GM21515 (cell line): Measurements from ENCODE around the gene RNF223.
"Not testable (repeated sequence)": the region's sequence is repeated elsewhere in the genome, so short reads cannot be mapped to it uniquely, and the experiment has no call there.

Experiments used
- ATAC-seq: cut with Tn5 transposase; IDR thresholded peaks from one replicate; pipeline ENCODE4 v1.9.1; 2021; ENCODE audit not compliant: unreplicated experiment

Gene RNF223

DNA sequence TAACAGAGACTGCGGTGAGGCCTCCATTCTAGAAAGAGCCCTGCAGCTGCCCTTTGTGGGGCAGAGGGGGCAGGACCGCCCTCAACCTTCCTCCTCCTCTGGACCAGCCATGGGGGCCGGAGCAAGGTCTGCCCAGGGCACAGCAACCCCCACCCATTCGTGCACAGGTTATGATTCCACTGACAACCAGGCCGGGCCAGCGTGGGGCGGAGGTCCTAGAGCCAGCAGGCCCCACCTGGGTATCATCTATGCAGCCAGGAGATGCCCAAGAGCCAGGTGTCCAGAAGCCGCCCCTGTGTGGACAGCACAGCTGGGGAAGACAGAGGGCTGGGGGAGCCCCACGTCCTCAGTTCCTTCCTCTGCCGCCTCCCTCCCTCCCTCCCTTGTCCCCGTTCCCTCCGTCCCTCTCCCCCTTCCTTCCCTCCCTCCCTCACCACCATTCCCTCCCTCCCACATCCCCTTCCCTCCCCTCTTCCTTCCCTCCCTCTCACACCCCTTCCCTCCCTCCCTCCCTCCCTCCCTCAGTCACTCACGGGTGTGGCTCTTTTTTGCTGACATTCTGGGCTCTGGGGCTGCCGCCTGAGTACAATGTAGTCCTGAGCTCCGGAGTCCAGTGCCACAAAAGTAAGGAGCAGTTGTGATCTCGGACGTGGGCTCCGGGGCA is 12.3 kb downstream of the RNF223 start:
- no peak for ATAC-seq

DNA sequence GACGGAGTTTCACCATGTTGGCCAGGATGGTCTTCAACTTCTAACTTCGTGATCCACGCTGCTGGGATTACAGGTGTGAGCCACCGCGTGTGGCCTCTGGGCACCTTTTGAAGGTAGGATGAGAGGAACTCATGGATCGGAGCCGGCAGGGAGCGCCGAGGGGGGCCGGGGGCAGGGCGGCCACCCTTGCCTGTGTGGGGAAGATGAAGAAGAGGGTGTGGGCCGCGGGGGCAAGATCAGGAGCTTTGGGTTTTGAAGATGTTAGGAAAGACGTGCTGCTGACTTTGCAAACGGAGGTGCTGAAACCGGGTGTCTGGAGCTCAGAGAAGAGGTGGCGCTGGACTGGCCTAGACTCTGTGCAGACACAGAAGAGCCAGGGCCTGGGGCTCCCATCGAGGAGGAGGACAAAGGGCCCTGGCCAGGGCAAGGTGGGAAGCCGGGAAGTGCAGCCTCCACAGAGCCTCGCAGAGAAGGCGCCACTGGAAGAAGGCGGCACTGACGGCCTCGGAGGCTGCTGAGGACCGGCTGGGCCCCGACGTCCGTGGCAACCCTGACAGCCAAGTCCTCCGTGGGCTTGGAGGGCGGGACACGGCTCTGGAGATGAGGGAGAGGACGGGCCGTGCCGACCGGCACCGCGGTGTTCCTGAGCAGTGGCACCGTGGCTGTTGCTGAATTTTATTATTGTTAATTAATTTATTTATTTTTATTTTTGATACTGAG is 13.7 kb downstream of the RNF223 start:
- no peak for ATAC-seq

DNA sequence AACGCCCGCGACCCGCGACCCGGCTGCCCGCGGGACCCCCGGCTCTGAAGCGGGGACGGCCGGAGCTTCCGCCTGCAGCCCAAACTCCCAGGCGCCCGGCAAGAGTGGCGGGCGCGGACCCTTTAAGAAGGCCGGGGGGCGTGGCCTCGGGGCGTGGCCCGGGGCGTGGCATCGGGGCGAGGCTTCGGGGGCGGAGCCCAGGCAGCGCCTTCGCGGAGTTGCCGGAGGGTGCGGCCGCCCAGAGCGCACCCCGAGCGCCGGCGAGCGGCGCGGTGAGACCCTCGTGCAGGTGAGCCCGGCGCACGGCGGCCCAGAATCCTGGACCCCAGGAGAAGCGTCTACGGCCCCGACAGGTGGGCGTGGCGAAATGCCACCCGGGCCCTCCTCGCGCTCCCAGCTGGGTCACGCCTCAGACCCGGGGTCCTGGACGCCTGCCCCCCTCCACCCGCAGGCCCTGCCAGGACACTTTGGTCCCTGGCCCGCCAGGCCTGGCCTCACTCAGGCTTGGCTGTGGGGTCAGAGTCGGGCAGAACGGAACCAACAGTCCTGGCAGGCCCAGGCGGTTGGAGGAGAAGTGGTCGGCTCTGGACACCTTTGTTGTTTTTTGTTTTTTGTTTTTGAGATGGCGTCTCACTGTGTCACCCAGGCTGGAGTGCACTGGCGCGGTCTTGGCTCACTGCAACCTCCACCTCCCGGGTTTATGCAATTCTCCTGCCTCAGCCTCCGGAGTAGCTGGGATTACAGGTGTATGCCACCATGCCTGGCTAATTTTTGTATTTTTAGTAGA is 14.4 kb downstream of the RNF223 start:
- peak; percentile 61 for ATAC-seq

DNA sequence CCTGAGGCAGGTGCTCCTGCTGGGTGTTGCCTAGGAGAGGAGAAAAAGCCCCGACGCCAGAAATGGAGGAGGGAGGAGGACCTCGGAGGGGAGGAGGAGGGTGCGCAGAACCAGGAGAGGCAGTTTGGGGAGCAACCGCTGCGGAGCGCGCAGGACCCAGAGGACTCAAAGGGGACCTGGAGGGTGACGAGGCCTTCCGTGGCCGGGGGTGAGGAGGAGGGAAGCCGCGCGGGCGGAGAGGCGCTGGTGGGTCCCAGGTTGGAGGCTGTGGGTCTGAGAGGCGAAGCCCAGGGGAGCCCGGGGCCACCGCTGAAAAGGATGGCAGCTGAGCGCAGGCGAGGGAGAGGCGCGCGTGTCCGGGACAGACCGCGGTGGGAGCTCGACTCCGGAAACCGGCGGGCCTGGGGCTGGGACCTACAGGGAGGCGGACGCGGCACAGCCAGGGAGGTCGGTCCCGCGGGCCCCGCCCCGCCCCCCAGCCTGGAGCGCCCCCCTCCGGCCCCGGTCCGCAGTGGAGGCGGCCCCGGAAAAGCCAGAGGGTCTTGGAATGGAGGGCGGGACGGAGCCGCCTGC is 15.1 kb downstream of the RNF223 start:
- peak; percentile 24 for ATAC-seq

DNA sequence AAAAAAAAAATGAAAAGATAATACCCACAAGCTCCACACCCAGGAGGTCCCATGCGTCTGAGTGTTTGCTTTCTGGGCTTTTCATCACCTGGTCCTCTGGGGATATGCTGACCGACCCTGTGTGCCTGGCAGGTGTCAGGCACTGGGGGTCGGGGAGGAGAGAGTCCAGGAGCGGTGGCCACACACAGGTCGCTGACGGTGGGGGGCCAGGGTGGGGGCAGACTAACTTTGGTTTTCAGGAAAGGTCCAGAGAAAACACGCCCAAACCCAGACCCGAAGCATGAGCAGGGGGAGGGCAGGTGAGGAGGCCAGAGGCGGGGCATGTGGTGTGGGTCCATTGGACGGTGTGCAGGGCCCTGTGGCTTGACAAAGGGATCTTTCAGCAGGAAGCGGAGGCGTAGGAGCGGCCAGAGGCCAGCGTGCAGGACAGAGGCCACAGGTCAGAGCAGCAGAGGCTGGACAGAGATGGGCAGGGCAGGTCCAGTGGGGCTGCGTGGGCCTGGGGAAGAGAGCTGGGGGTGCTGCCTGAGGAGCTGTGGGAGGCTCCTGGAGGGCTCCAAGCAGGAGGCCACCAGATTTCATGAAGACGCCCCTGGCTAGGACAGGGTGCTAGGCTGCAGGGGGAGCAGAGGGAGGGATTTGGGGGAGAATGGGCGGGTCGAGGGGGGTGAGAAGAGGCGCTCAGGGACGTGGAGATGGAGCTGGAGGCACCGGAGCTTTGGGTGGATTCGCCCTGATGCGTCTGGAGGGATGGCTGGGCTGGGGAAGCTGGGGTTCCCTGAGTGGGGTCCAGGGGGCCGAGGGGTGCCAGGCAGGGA is 15.8 kb downstream of the RNF223 start:
- no peak for ATAC-seq

DNA sequence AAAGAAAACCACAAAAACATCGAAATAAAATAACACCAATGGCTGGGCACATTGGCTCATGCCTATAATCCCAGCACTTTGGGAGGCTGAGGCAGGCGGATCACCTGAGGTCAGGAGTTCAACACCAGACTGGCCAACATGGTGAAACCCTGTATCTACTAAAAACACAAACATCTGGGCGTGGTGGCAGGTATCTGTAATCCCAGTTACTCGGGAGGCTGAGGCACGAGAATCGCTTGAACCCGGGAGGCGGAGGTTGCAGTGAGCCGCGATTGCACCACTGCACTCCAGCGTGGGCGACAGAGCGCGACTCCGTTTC is 16.4 kb downstream of the RNF223 start:
- not testable (repeated sequence) for ATAC-seq

DNA sequence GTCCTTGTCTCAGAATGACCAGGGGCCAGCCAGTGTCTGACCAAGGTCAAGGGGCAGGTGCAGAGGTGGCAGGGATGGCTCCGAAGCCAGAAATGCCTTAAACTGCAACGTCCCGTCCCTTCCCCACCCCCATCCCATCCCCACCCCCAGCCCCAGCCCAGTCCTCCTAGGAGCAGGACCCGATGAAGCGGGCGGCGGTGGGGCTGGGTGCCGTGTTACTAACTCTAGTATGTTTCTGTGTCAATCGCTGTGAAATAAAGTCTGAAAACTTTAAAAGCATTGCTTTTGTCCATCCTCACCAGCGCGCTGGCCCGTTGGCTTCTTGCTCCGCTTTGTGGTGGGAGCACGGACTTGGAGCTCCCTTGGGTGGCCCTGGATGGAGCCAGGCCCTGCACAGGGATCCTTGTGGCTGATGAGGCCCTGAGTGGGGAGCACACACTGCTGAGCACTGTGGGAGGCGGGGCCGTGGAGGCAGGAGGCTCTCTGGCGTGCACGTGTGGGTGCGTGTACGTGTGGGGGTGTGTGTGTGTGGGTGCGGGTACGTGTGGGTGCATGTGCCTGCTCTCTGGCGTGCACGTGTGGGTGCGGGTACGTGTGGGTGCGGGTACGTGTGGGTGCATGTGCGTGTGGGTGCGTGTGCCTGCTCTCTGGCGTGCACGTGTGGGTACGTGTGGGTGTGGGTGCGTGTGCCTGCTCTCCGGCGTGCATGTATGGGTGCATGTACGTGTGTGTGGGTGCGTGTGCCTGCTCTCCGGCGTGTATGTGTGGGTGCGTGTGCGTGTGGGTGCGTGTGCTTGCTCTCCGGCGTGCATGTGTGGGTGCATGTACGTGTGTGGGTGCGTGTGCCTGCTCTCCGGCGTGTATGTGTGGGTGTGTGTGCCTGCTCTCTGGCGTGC is 18.0 kb downstream of the RNF223 start:
- no peak for ATAC-seq

DNA sequence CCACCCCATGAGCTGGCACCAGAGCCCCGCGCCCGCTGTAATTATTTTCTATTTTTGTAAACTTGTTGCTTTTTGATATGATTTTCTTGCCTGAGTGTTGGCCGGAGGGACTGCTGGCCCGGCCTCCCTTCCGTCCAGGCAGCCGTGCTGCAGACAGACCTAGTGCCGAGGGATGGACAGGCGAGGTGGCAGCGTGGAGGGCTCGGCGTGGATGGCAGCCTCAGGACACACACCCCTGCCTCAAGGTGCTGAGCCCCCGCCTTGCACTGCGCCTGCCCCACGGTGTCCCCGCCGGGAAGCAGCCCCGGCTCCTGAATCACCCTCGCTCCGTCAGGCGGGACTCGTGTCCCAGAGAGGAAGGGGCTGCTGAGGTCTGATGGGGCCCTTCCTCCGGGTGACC is 19.1 kb downstream of the RNF223 start:
- no peak for ATAC-seq

DNA sequence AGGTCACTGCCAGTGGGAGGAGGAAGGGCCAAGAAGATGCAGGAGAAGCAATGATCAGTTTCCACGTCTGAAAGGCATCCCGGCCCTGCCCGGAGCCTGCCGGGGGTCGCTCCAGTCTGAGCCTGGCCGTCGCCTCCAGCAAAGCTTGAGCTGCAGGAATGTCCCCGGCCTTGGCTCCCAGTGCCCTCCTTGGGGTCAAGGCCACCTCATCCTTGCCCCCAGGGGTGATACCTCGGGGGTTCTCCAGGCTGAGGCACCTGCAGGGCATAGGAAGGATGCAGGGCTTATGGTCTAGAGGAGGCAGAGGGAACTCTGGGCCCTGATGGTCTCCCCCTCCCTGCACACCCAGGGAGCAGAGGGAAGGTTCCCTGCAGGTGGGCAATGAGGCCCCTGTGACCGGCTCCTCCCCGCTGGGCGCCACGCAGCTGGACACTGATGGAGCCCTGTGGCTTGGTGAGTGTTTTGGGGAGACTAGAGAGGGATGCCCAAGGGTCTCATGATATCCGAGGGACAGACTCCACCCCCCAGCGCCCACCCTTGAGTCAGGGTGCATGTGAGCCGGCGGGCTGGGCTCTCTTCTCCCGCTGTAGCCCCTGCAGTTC is 19.9 kb downstream of the RNF223 start:
- no peak for ATAC-seq

DNA sequence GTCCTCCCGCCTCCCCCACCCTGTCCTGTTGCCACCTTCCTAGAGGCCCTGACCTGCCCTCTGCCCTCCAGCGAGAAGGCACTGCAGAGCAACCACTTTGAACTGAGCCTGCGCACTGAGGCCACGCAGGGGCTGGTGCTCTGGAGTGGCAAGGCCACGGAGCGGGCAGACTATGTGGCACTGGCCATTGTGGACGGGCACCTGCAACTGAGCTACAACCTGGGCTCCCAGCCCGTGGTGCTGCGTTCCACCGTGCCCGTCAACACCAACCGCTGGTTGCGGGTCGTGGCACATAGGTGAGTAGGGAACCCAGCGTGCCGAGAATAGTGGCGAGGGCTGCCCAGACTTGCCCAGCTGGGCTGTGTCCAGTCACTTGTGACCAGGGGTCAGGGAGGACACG is 20.4 kb downstream of the RNF223 start:
- ATAC-seq = no peak

DNA sequence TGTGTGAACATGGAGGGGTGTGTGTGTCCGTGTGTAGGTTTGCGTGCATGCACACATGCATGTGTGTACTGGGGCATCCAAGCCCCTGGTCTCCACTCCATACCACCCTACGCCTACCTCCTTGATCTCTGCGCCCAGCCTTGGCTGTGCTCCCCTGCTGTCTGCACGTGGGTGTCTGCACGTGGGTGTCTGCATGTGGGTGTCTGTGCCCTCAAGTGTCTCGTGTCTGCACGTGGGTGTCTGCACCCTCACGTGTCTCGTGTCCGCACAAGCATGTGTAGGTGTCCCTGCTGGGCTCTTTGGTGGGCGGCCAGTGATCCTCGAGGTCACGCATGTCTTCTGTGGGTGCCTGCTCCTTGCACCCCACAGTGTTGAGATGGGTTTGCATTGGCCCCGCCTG is 21.1 kb downstream of the RNF223 start:
- ATAC-seq = no peak

DNA sequence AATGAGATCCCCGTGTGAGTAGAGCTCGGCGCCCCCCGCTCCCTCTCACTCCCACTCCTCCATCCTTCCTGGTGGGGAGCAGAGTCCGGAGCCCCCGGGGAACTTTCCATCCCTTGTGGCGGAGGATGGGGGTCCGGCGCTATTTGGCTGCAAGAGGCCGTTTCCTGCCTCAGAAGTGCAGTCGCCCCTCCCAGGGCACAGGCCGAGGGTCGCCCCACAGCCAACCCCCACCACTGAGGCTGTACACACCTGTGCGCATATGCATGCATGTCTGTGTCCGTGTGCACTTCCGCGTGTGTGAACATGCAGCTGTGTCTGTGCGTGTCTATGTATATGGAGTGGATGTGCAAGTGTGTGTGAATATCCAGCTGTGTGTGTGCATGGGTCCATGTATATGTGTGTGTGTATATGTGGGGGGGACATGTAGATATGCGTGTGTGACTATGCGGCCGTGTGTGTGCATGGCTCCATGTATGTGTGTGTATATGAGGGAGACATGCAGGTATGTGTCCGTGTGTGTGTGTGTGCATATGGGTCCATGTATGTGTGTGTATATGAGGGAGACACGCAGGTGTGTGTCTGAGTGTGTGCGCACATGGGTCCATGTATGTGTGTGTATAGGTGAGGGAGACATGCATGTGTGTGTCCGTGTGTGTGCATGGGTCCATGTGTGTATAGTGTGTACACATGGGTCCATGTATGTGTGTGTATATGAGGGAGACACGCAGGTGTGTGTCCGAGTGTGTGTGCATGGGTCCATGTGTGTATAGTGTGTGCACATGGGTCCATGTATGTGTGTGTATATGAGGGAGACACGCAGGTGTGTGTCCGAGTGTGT is 21.9 kb downstream of the RNF223 start:
- ATAC-seq = no peak

DNA sequence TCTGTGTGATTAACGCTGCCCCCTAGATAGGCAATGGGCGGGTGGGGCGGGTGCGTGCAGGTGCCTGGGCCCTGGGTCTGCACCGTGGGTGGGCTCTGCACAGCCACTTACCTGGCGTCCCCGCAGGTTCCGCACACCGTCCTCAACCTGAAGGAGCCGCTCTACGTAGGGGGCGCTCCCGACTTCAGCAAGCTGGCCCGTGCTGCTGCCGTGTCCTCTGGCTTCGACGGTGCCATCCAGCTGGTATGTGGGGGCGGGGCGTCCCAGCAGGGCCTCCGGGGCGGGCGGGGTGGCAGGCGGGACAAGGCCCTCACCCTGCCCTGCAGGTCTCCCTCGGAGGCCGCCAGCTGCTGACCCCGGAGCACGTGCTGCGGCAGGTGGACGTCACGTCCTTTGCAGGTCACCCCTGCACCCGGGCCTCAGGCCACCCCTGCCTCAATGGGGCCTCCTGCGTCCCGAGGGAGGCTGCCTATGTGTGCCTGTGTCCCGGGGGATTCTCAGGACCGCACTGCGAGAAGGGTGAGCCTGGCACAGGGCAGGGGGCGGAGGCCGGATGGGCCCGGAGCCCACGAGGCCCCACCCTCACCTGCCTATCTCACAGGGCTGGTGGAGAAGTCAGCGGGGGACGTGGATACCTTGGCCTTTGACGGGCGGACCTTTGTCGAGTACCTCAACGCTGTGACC is 22.8 kb downstream of the RNF223 start:
- ATAC-seq = no peak

DNA sequence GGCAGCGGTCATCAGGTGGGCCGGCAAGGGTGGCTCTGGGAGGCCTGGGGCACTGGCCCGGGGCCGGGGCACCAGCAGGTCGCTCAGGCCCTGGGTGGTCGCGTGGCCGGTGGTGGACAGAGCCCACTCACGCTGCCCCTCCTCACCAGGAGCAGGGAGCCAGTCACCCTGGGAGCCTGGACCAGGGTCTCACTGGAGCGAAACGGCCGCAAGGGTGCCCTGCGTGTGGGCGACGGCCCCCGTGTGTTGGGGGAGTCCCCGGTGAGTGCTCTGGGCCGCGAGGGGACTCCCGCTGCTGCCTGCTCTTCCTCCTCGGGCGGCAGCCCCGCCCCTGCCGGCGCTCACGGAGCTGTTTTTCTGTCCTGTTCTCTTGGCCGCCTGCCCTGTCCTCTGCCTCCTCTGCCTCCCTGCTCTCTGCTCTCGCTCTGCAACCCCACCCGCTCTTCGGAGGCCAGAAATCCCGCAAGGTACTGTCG is 23.5 kb downstream of the RNF223 start:
- no peak for ATAC-seq

DNA sequence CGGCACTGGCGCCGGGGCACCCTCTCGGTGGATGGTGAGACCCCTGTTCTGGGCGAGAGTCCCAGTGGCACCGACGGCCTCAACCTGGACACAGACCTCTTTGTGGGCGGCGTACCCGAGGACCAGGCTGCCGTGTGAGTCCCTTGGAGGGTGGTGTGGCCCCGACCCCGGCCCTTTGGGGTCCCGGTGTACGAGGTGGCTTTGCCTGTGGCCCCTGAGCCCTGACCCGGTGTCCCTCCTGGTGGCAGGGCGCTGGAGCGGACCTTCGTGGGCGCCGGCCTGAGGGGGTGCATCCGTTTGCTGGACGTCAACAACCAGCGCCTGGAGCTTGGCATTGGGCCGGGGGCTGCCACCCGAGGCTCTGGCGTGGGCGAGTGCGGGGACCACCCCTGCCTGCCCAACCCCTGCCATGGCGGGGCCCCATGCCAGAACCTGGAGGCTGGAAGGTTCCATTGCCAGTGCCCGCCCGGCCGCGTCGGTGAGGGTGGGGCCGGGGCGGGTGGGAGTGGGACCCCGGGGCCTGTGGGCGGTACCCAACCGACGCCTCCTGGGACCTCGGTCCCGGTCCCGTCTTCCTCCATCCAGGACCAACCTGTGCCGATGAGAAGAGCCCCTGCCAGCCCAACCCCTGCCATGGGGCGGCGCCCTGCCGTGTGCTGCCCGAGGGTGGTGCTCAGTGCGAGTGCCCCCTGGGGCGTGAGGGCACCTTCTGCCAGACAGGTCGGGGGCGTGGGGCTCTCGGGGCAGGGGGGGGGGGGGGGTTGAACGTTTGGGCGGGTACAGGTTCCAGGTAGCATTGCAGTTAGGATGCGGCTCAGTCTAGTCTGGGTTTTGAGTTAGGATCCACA is 24.6 kb downstream of the RNF223 start:
- no peak for ATAC-seq

DNA sequence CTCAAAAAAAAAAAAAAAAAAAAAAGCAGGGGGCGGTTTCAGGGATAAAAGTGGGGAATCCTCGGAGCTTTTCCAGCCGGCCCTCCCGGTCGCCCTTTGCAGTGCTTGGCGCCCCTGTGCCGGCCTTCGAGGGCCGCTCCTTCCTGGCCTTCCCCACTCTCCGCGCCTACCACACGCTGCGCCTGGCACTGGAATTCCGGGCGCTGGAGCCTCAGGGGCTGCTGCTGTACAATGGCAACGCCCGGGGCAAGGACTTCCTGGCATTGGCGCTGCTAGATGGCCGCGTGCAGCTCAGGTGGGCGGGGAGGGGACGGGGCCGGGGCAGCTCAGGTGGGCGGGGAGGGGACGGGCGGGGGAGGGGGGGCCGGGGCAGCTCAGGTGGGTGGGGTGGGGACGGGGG is 25.3 kb downstream of the RNF223 start:
- ATAC-seq = no peak

DNA sequence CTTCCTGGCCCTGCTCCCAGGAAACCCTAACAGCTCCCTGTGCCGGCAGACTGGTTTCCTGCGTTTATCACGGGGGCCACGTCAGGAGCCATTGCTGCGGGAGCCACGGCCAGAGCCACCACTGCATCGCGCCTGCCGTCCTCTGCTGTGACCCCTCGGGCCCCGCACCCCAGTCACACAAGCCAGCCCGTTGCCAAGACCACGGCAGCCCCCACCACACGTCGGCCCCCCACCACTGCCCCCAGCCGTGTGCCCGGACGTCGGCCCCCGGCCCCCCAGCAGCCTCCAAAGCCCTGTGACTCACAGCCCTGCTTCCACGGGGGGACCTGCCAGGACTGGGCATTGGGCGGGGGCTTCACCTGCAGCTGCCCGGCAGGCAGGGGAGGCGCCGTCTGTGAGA is 26.1 kb downstream of the RNF223 start:
- no peak for ATAC-seq
